Spleen (tissue), 11 donors: Measurements from ENCODE around the gene GRIA4. TPM values are rescaled to one million over a fixed set of nuclear protein-coding genes. Genes with fewer than 3 reads are reported as not detected.

Experiments used
- DNase-seq: peaks from one replicate; pipeline ENCODE4 v3.0.0-alpha.2; 2020
- H3K27ac ChIP-seq, 8 donors: fragments of 200-600 bp; sonication (generic) in 7 of 8; 1 replicate in 4 of 8; 2 replicates in 4 of 8; pipeline versions ENCODE4 v1.5.0 to v1.8.0; 2016 to 2021; ENCODE audit warnings: inconsistent platforms in 4 of 8, mild to moderate bottlenecking in 4 of 8, moderate library complexity in 1 of 8
- H3K27me3 ChIP-seq, 7 donors: fragments of 200-600 bp; sonication (generic) in 6 of 7; replicated peaks in 1 of 7; 1 replicate in 4 of 7; 2 replicates in 3 of 7; pipeline versions ENCODE4 v1.5.0 to v1.8.0; 2016 to 2021; ENCODE audit warnings: inconsistent platforms in 3 of 7, mild to moderate bottlenecking in 1 of 7
- H3K36me3 ChIP-seq, 6 donors: fragments of 200-600 bp; sonication (generic) in 5 of 6; 1 replicate in 4 of 6; 2 replicates in 2 of 6; pipeline versions ENCODE4 v1.5.0 to v1.8.0; 2016 to 2021; ENCODE audit warnings: inconsistent platforms in 2 of 6
- H3K4me1 ChIP-seq, 6 donors: fragments of 200-600 bp; sonication (generic) in 5 of 6; 1 replicate in 3 of 6; 2 replicates in 3 of 6; pipeline versions ENCODE4 v1.5.0 to v1.8.0; 2016 to 2021; ENCODE audit warnings: inconsistent platforms in 3 of 6
- H3K4me3 ChIP-seq, 8 donors: fragments of 200-600 bp; sonication (generic) in 7 of 8; 1 replicate in 4 of 8; 2 replicates in 4 of 8; pipeline versions ENCODE4 v1.5.0 to v1.8.0; 2016 to 2021; ENCODE audit warnings: inconsistent platforms in 4 of 8, mild to moderate bottlenecking in 4 of 8, moderate library complexity in 2 of 8
- H3K9me3 ChIP-seq, 8 donors: fragments of 200-600 bp; sonication (generic) in 7 of 8; 1 replicate in 4 of 8; 2 replicates in 4 of 8; pipeline versions ENCODE4 v1.5.0 to v1.8.0; 2016 to 2021; ENCODE audit warnings: inconsistent platforms in 4 of 8
- CTCF ChIP-seq, 11 experiments: fragments of 200-600 bp in 7 of 11; fragments of 450-650 bp in 4 of 11; sonication (generic) in 4 of 11; IDR thresholded peaks in 8 of 11; conservative IDR thresholded peaks in 3 of 11; 1 replicate in 7 of 11; 2 replicates in 4 of 11; pipeline versions ENCODE4 v1.4.0 to v1.8.0; 2016 to 2021; ENCODE audit warnings: antibody characterized with exemption in 11 of 11, inconsistent platforms in 4 of 11, mild to moderate bottlenecking in 1 of 11
- POLR2A ChIP-seq, 3 donors: fragments of 450-650 bp; IDR thresholded peaks; one replicate each; pipeline ENCODE4 v1.5.1; 2017; ENCODE audit warnings: antibody characterized with exemption in 3 of 3, mild to moderate bottlenecking in 1 of 3
- POLR2AphosphoS5 ChIP-seq, 3 donors: sonication (generic); formaldehyde crosslinking; IDR thresholded peaks; one replicate each; pipeline ENCODE4 v1.5.1; 2017; ENCODE audit warnings: antibody characterized with exemption in 3 of 3
- WGBS, 5 donors: extraction: QIAGEN DNeasy Blood & Tissue Kit in 3 of 5; methylation state at CpG; one replicate each; pipeline versions ENCODE4 v1.1.5 to v1.1.7; 2013 to 2018; 5-methylcytosine and 5-hydroxymethylcytosine counted together
- intact Hi-C: fragments of 100-400 bp; cut with DNase I; formaldehyde crosslinking; loops from one replicate; pipeline ENCODE4 v1.15.0; 2023; ENCODE audit warnings: low total_unique reads
- polyA plus RNA-seq, 3 donors: library from polyadenylated mRNA; stranded (reverse); fragments of 200-250 nt; gene quantifications; one replicate each; pipeline ENCODE4 v1.2.1, GENCODE V29; 2013
- total RNA-seq, 7 donors: library from RNA; depleted of rRNA in 3 of 7; stranded (reverse); fragments of >200 nt in 3 of 7; fragmentation: NEBNext Ultra II Directional in 4 of 7; extraction: Animal tissue kit (Norgen Biotek cat#: 25700) in 4 of 7; gene quantifications; one replicate each; pipeline versions ENCODE4 v1.1.0 to v1.2.1, GENCODE V29; 2016 to 2021
- donor health status: healthy with polysubstance abuse.
- donor health status: DM: no; HTN: no; CAD: no; lungs with moderate emphysema.
- donor health status: DM: no; HTN: no; CAD: no.
- donor health status: Bipolar disorder and iron deficiency.
- donor health status: healthy.
- donor health status: DM: no; HTN: no; CAD: no.
- donor health status: DM: yes; HTN: yes; CAD: no.

Gene GRIA4
- total and polyA plus RNA-seq, 10 donors, result not detected

- H3K4me3 ChIP-seq, result no peak overlapping the region
- WGBS, 5 donors, result 85 to 93% (median 87%) methylated on average over 2 of the region's 2 CpGs
- intact Hi-C loops, result no loop called here
- H3K27me3 ChIP-seq, result no peaks in the 10 kb centered on the region
- no peaks in the 10 kb centered on the region for H3K9me3 ChIP-seq
- H3K36me3 ChIP-seq, result no peaks in the 10 kb centered on the region
- H3K27ac ChIP-seq, result no peak overlapping the region
- TF ChIP-seq POLR2A (IDR thresholded peaks at IDR 0.05), result no peak
- no peak for TF ChIP-seq POLR2AphosphoS5 (IDR thresholded peaks at IDR 0.05)
- TF ChIP-seq CTCF (IDR thresholded peaks at IDR 0.05 in 8 of 11, conservative IDR thresholded peaks at IDR 0.05 in 3 of 11), result no peak
- no peaks in the 10 kb centered on the region for H3K4me1 ChIP-seq
- no peak for DNase-seq
These were observed 8.6 kb downstream of the GRIA4 start for GRCh38 chr11:105618343-105618955.

- Histone ChIP-seq H3K4me1 (no peaks in the 10 kb centered on the region), H3K27me3 (no peaks in the 10 kb centered on the region)
These were observed 9.7 kb downstream of the GRIA4 start for GRCh38 chr11:105619556-105619955.

GRCh38 chr11:105622016-105622415 is 12.1 kb downstream of the GRIA4 start:
- Histone ChIP-seq H3K36me3 (no peaks in the 10 kb centered on the region), H3K9me3 (no peaks in the 10 kb centered on the region), H3K4me3 (no peak overlapping the region), H3K27me3 (no peaks in the 10 kb centered on the region), H3K27ac (no peak overlapping the region), H3K4me1 (no peaks in the 10 kb centered on the region)
- TF ChIP-seq POLR2AphosphoS5 (IDR thresholded peaks at IDR 0.05), result no peak
- no peak for TF ChIP-seq POLR2A (IDR thresholded peaks at IDR 0.05)
- no peak for TF ChIP-seq CTCF (IDR thresholded peaks at IDR 0.05 in 8 of 11, conservative IDR thresholded peaks at IDR 0.05 in 3 of 11)
- WGBS, 5 donors, result 58 to 75% (median 70%) methylated on average over 2 of the region's 2 CpGs
- no peak for DNase-seq
- intact Hi-C loops, result no loop called here

More at GRCh38 chr11:105619556-105619955, 9.7 kb downstream of the GRIA4 start:
- H3K4me3 ChIP-seq, result no peak overlapping the region
- intact Hi-C loops, result no loop called here
- H3K9me3 ChIP-seq, result no peaks in the 10 kb centered on the region
- H3K36me3 ChIP-seq, result no peaks in the 10 kb centered on the region
- no peak overlapping the region for H3K27ac ChIP-seq
- TF ChIP-seq POLR2AphosphoS5 (IDR thresholded peaks at IDR 0.05), result no peak
- TF ChIP-seq POLR2A (IDR thresholded peaks at IDR 0.05), result no peak
- no peak for TF ChIP-seq CTCF (IDR thresholded peaks at IDR 0.05 in 8 of 11, conservative IDR thresholded peaks at IDR 0.05 in 3 of 11)
- DNase-seq, result no peak

- H3K4me3 ChIP-seq, result no peak overlapping the region
- H3K27ac ChIP-seq, result no peak overlapping the region
- H3K9me3 ChIP-seq, result no peaks in the 10 kb centered on the region
- no peaks in the 10 kb centered on the region for H3K36me3 ChIP-seq
- no peaks in the 10 kb centered on the region for H3K27me3 ChIP-seq
- no peaks in the 10 kb centered on the region for H3K4me1 ChIP-seq
- intact Hi-C loops, result no loop called here
- no peak for TF ChIP-seq CTCF (IDR thresholded peaks at IDR 0.05 in 8 of 11, conservative IDR thresholded peaks at IDR 0.05 in 3 of 11)
- DNase-seq, result no peak
These were observed 22.4 kb downstream of the GRIA4 start for GRCh38 chr11:105632316-105632715.
